GM12864 (cell line): ENCODE data around the gene BARX2.

Experiments
- DNase-seq: peaks from one replicate; pipeline ENCODE4 v3.0.0-alpha.2; 2011; ENCODE audit warnings: low read depth
- H3K4me3 ChIP-seq: 2 replicates; pipeline ENCODE4 v1.5.1; 2011; ENCODE audit warnings: mild to moderate bottlenecking, low read depth, low read length, control low read depth
- TF ChIP-seq, protein P1 (sequence below): IDR thresholded peaks from 2 replicates; pipeline ENCODE4 v1.5.1; 2011; ENCODE audit warnings: low read depth, mild to moderate bottlenecking, moderate library complexity, low read length, control low read depth, inconsistent platforms; ENCODE audit errors: missing control alignments

The BARX2 gene

GRCh38 chr11:129365816-129366215, 9.8 kb upstream of the BARX2 start:
- H3K4me3 ChIP-seq, result no peak overlapping the region
- DNase-seq, result no peak
- TF ChIP-seq, protein P1, sequence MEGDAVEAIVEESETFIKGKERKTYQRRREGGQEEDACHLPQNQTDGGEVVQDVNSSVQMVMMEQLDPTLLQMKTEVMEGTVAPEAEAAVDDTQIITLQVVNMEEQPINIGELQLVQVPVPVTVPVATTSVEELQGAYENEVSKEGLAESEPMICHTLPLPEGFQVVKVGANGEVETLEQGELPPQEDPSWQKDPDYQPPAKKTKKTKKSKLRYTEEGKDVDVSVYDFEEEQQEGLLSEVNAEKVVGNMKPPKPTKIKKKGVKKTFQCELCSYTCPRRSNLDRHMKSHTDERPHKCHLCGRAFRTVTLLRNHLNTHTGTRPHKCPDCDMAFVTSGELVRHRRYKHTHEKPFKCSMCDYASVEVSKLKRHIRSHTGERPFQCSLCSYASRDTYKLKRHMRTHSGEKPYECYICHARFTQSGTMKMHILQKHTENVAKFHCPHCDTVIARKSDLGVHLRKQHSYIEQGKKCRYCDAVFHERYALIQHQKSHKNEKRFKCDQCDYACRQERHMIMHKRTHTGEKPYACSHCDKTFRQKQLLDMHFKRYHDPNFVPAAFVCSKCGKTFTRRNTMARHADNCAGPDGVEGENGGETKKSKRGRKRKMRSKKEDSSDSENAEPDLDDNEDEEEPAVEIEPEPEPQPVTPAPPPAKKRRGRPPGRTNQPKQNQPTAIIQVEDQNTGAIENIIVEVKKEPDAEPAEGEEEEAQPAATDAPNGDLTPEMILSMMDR, result no peak

DNA sequence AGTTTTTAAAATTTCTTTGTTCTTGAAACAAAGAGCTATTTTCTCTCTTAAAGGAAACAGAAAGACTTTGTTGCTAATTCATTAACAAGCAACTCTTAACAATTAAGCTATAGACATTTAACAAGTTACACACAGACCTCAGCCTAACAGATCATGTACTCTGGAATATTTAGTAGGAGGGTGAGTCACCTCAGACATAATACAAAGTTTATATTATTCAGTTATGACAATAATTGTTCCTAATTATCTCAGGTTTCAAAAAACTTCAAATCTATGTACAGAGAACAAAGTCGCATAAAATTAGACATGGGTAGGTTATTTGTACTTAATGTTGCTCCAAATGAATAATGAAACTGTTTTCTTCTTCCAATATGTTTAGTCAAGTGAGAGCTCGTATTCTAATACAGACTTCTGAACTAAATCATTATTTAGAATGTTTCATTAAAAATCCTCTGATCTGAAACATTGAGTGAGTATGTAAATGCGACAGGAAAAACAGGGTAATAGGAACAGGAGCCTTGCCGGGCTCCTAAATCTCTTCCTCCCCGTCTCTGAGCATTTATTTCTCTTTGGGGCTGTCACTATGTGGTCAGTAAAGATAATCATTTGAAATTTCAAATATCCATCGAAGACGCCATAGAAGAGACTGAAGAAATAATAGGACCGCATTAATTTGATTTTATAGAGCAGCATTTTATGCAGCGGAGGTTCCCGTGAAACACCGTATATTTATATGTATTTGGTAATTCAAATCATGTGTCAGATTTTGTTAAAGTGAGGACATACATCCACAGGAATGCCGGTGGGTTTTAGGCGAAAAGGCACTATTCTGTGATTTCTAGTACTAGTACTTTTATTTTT, 8.7 kb upstream of the BARX2 start:
- TF ChIP-seq, protein P1, result no peak
- DNase-seq, result no peak
- H3K4me3 ChIP-seq, result no peak overlapping the region

- H3K4me3 ChIP-seq, result no peak overlapping the region
- TF ChIP-seq, protein P1, result no peak
- no peak for DNase-seq
Measured at GRCh38 chr11:129368889-129369672, 6.6 kb upstream of the BARX2 start.

- TF ChIP-seq, protein P1, result no peak
Measured at GRCh38 chr11:129370715-129371114, 4.9 kb upstream of the BARX2 start.

GRCh38 chr11:129372609-129373488, 2.8 kb upstream of the BARX2 start:
- TF ChIP-seq, protein P1, result no peak
- DNase-seq, result no peak
- H3K4me3 ChIP-seq, result no peak overlapping the region

More at GRCh38 chr11:129370715-129371114, 4.9 kb upstream of the BARX2 start:
- DNase-seq, result no peak
- H3K4me3 ChIP-seq, result no peak overlapping the region

DNA sequence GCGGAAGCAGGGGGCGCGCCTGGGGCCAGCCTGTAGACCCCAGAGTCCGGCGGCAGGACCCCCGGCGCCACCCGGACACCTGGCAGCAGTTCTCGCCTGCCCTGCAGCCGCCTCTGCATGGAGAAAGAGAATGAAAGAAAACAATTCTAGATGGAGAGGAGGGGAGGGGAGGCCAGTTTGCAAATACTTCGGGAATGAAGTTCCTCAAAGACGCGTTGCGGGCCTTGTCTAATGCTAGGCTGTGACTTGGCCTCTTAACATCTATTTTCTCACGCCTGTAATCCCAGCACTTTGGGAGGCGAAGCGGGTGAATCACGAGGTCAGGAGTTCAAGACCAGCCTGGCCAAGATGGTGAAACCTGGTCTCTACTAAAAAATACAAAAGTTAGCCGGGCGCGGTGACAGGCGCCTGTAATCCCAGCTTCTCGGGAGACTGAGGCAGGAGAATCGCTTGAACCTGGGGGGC, 2.1 kb upstream of the BARX2 start:
- no peak overlapping the region for H3K4me3 ChIP-seq

More for the DNA sequence above, 2.1 kb upstream of the BARX2 start:
- TF ChIP-seq, protein P1, result no peak
- DNase-seq, result no peak
